Ishikawa (cell line): Measurements from ENCODE around the gene USH1C.

Experiments
- CEBPB ChIP-seq: IDR thresholded peaks from 2 replicates; pipeline ENCODE4 v1.6.1; 2012
- CREB1 ChIP-seq: IDR thresholded peaks from 2 replicates; pipeline ENCODE4 v1.6.1; 2012; ENCODE audit warnings: low read depth
- EGR1 ChIP-seq: IDR thresholded peaks from 2 replicates; pipeline ENCODE4 v1.6.1; 2012
- EP300 ChIP-seq: IDR thresholded peaks from 2 replicates; pipeline ENCODE4 v1.6.1; 2012; ENCODE audit warnings: borderline replicate concordance
- FOXM1 ChIP-seq: IDR thresholded peaks from 2 replicates; pipeline ENCODE4 v1.6.1; 2012; ENCODE audit warnings: low read depth, borderline replicate concordance
- NFIC ChIP-seq: IDR thresholded peaks from 2 replicates; pipeline ENCODE4 v1.6.1; 2012
- RAD21 ChIP-seq: IDR thresholded peaks from 2 replicates; pipeline ENCODE4 v1.6.1; 2012; ENCODE audit warnings: low read depth
- TAF1 ChIP-seq: IDR thresholded peaks from 2 replicates; pipeline ENCODE4 v1.6.1; 2012; ENCODE audit warnings: low read depth, mild to moderate bottlenecking
- TCF12 ChIP-seq: IDR thresholded peaks from 2 replicates; pipeline ENCODE4 v1.6.1; 2012; ENCODE audit warnings: low read depth
- TEAD4 ChIP-seq: IDR thresholded peaks from 2 replicates; pipeline ENCODE4 v1.6.1; 2012
- YY1 ChIP-seq: IDR thresholded peaks from 2 replicates; pipeline ENCODE4 v1.6.1; 2012; ENCODE audit warnings: low read depth
- ZBTB7A ChIP-seq: IDR thresholded peaks from 2 replicates; pipeline ENCODE4 v1.6.1; 2012; ENCODE audit warnings: low read depth
- TF ChIP-seq, protein P1 (sequence below): IDR thresholded peaks from 2 replicates; pipeline ENCODE4 v1.6.1; 2012; ENCODE audit warnings: low read depth, mild to moderate bottlenecking
- TF ChIP-seq, protein P2 (sequence below): IDR thresholded peaks from 2 replicates; pipeline ENCODE4 v1.6.1; 2012
- TF ChIP-seq, protein P3 (sequence below): IDR thresholded peaks from 2 replicates; pipeline ENCODE4 v1.6.1; 2012

Gene USH1C

DNA sequence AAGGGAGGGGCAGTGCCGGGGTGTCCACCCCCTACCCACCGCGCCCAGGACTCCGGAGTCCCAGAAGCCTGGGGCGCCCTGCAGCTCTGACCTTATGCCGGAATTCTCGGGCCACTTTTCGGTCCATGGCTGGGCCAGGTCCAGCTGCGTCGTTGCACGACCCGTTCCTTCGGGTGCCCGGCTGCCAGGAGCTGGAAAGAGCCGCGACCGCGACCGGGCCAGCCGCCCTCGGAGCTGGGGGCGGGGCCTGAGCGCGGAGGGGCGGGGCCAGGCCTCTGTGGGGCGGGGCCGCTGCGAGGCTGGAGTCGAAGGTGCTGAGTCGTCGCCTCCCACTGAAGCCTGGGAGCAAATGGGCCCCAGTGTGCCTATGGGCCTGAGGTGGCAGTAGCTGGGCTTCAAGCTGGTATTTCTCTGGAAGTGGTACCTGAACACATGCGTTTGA lies at the start of gene USH1C:
Gene USH1C, minus strand, starts transcription at position 236 of the 442 bp plus-strand sequence. Its CDS starts 109 bp downstream, at position 127.
- no peak for TF ChIP-seq TAF1
- no peak for TF ChIP-seq EGR1
- no peak for TF ChIP-seq YY1
- no peak for TF ChIP-seq CEBPB

DNA sequence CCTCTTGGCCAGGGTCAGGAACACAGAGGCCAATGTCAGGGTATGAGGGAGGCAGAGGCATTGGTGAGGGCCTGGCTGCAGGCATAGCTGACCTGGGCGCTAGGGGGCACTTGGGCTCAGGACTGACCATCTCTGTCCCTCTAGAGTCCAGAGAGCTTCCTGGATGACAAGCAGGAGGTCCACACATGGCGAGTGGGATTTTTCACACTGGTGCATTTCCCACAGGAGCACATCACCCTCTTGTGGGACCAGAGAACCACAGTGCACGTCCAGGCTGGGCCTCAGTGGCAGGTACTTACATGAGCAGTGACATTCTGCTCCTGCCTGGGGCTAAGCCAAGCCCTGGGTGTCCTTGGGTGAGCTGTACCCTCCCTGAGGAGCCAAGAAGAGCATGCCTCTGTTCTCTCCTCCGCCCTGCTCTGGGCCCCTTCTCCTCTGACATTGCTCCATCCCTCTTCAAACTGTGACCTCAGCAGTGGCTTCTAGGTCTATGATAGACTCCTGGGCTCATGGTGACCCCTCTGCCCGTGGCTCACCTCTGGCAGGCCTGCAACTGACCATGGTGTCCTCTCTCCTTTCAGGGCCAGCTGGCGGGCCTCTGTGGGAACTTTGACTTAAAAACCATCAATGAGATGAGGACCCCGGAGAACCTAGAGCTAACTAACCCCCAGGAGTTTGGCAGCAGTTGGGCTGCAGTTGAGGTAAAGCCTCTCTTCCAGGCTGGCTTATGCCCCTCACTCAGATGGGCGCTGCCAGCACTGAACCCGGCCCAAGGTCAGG lies 49.4 kb upstream of the USH1C start:
- TF ChIP-seq TAF1 (no peak), EP300 (no peak), TCF12 (no peak), TEAD4 (no peak), EGR1 (no peak), CEBPB (no peak), NFIC (no peak), RAD21 (no peak), FOXM1 (no peak), ZBTB7A (no peak), CREB1 (no peak)
- TF ChIP-seq, protein P1, sequence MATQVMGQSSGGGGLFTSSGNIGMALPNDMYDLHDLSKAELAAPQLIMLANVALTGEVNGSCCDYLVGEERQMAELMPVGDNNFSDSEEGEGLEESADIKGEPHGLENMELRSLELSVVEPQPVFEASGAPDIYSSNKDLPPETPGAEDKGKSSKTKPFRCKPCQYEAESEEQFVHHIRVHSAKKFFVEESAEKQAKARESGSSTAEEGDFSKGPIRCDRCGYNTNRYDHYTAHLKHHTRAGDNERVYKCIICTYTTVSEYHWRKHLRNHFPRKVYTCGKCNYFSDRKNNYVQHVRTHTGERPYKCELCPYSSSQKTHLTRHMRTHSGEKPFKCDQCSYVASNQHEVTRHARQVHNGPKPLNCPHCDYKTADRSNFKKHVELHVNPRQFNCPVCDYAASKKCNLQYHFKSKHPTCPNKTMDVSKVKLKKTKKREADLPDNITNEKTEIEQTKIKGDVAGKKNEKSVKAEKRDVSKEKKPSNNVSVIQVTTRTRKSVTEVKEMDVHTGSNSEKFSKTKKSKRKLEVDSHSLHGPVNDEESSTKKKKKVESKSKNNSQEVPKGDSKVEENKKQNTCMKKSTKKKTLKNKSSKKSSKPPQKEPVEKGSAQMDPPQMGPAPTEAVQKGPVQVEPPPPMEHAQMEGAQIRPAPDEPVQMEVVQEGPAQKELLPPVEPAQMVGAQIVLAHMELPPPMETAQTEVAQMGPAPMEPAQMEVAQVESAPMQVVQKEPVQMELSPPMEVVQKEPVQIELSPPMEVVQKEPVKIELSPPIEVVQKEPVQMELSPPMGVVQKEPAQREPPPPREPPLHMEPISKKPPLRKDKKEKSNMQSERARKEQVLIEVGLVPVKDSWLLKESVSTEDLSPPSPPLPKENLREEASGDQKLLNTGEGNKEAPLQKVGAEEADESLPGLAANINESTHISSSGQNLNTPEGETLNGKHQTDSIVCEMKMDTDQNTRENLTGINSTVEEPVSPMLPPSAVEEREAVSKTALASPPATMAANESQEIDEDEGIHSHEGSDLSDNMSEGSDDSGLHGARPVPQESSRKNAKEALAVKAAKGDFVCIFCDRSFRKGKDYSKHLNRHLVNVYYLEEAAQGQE: no peak

DNA sequence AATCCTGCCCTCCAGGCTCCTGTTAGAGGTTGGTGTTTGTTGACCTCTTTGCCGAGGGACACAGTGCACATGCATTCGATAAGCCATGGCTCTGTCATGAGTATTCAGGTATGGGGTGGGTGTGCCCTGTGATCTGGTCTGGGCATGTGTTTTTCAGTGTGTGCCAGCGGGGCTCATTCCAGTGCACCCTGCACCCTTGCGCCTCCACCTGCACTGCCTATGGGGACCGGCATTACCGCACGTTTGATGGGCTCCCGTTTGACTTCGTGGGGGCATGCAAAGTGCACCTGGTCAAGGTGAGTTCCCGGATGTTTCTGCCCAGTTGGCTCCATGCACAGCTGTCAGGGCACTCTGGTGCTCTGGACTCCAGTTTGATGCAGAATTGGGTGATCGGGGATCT lies 47.1 kb upstream of the USH1C start:
- no peak for TF ChIP-seq ZBTB7A
- TF ChIP-seq, protein P2, sequence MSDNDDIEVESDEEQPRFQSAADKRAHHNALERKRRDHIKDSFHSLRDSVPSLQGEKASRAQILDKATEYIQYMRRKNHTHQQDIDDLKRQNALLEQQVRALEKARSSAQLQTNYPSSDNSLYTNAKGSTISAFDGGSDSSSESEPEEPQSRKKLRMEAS: no peak
- TF ChIP-seq CEBPB: no peak
- no peak for TF ChIP-seq TEAD4
- TF ChIP-seq, protein P3, sequence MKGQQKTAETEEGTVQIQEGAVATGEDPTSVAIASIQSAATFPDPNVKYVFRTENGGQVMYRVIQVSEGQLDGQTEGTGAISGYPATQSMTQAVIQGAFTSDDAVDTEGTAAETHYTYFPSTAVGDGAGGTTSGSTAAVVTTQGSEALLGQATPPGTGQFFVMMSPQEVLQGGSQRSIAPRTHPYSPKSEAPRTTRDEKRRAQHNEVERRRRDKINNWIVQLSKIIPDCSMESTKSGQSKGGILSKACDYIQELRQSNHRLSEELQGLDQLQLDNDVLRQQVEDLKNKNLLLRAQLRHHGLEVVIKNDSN: no peak
- no peak for TF ChIP-seq NFIC
- TF ChIP-seq, protein P1: no peak
- TF ChIP-seq TAF1: no peak
- TF ChIP-seq YY1: no peak
- TF ChIP-seq TCF12: no peak
- no peak for TF ChIP-seq EGR1
- no peak for TF ChIP-seq RAD21

DNA sequence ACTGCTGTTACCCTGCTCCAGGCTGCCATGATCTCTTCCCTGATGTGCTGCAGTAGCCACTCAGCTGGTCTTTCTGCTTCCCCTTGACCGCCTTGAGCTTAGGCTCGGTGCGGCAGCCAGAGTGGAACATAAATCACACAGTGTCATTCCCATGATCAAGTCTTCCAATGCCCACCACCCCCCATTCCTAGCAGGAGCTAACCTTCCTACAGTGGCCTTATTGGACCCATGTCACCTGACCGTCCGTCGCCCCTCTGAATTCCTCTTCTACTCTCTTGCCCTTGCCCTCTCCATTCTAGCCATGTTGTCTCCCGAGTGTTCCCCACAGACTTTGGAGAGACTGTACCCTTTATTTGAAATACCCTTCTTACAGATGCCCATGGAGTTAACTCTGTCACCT lies 46.2 kb upstream of the USH1C start:
- TF ChIP-seq NFIC: no peak
- TF ChIP-seq, protein P3: no peak

DNA sequence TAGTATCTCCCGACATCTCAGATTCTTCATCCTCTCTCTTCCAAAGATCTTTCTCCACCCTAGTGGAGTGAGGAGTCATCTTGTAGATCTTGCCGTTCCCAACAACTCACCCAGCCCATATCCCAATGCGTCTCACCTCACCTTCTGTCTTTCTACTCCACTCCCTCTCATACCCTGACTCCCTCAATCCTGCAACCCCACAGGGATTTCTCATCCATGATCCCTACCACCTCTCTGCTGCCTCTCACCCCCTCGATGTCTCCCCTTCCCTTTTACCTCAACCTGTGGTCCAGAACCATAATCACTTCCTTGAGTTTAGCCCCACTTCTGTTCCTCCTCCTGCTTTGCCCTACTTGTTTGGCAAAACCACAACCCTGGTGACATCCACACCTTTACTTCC lies 44.5 kb upstream of the USH1C start:
- TF ChIP-seq TEAD4 (no peak), CEBPB (no peak), RAD21 (no peak), ZBTB7A (no peak), YY1 (no peak), FOXM1 (no peak), EGR1 (no peak), EP300 (no peak), CREB1 (no peak), NFIC (no peak), TAF1 (no peak), TCF12 (no peak)
- TF ChIP-seq, protein P2: no peak
- TF ChIP-seq, protein P1: no peak
- TF ChIP-seq, protein P3: no peak
